ENCODE measurements around the gene ARHGAP8.
A peak's percentile ranks its signal among the peaks of the same experiment; 100 is the strongest.

ARHGAP8 gene

DNA sequence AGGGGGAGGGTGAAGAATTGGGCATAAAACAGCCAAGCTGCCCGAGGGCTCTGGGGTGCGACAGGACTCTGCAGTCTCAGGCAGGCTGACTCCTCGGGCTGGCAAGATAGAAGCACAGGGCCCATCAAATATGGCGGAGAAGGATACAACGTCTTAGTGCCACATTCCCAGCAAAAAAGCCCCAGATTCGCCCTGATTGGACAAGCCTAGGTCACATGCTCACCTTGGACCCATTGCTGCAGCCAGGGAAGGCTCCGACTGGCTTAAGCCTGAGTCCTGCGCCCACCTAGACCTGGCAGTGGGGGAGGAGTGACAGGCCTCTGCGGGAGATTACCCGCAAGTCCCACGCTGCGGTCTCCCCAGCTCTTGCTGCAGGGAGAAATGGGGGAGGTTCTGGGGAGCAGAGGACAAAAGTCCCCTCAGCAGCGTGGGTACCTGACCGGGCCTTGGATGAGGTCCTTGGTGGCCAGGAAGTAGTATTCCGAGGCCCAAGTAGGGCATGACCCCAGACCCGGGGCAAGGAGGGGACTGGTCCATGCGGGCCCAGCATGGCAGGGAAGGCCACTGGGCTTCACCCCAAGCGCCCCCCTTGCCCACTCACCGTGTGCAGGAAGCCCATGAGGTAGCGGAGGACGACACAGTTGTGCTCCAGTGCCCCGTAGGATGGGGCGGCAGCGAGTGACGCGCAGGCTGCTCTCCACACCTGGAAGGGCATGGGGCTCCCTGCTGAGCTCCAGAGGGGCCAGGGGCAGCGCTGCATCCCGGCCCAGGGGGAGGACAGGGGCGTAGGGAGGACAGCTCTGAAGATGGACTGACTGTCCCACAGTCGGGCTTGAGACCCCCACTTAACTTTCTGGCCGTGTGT, 113.0 kb downstream of the ARHGAP8 start:
- H3K4me3 ChIP-seq (ENCODE audit: low read depth, low read length) = no peak overlapping the region
- TF ChIP-seq POLR2A (IDR thresholded peaks at IDR 0.05; ENCODE audit: extremely low read depth, insufficient read length) = no peak
- TF ChIP-seq MYC (IDR thresholded peaks at IDR 0.05; ENCODE audit: low read depth, low read length) = no peak
- TF ChIP-seq, protein P1, sequence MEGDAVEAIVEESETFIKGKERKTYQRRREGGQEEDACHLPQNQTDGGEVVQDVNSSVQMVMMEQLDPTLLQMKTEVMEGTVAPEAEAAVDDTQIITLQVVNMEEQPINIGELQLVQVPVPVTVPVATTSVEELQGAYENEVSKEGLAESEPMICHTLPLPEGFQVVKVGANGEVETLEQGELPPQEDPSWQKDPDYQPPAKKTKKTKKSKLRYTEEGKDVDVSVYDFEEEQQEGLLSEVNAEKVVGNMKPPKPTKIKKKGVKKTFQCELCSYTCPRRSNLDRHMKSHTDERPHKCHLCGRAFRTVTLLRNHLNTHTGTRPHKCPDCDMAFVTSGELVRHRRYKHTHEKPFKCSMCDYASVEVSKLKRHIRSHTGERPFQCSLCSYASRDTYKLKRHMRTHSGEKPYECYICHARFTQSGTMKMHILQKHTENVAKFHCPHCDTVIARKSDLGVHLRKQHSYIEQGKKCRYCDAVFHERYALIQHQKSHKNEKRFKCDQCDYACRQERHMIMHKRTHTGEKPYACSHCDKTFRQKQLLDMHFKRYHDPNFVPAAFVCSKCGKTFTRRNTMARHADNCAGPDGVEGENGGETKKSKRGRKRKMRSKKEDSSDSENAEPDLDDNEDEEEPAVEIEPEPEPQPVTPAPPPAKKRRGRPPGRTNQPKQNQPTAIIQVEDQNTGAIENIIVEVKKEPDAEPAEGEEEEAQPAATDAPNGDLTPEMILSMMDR (IDR thresholded peaks at IDR 0.05; ENCODE audit: low read depth, low read length) = no peak
- TF ChIP-seq, protein P2, sequence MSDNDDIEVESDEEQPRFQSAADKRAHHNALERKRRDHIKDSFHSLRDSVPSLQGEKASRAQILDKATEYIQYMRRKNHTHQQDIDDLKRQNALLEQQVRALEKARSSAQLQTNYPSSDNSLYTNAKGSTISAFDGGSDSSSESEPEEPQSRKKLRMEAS (IDR thresholded peaks at IDR 0.05; ENCODE audit: low read depth, low read length) = no peak
- no peak for DNase-seq (ENCODE audit: low read depth)

DNA sequence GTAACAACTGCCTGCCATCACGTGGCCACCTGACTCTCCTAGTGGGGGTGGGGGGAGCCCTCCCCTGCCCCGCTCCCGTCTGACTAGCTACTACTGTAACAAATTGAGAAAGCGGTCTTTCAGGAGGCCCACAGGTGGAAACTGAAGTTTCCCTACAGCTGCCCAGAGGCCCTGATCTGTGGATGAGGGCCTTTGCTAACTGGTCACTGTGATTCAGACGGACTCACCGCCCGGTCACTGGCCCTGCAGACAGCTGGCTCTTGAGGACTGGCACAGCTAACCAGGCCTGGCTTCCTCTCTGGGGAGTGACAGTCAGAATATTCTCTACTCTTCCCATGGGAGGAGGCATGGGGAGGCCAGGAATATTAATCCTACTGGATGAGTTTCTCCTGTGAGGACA, 116.8 kb downstream of the ARHGAP8 start:
- no peak overlapping the region for H3K4me3 ChIP-seq (ENCODE audit: low read depth, low read length)
- TF ChIP-seq, protein P1 (IDR thresholded peaks at IDR 0.05; ENCODE audit: low read depth, low read length) = no peak
- TF ChIP-seq POLR2A (IDR thresholded peaks at IDR 0.05; ENCODE audit: extremely low read depth, insufficient read length) = no peak
- TF ChIP-seq MYC (IDR thresholded peaks at IDR 0.05; ENCODE audit: low read depth, low read length) = no peak
- TF ChIP-seq, protein P2 (IDR thresholded peaks at IDR 0.05; ENCODE audit: low read depth, low read length) = no peak
- DNase-seq (ENCODE audit: low read depth) = no peak

DNA sequence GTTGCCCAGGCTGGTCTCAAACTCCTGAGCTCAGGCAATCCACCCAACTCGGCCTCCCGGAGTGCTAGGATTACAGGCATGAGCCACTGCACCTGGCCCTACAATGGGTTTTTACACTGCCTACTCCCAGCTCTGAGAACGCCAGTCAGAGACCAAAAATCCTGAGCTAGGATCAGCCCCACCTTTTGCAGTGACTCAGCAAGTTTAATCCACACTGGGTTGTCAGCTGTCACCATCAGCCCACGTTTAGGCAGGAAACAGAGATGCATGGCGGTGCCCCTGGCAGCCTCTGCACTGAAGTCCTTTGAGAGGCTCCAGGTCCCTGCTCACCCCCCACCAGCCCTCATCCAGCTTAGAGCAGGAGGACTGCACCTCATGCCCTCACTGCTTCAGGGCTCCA, 117.6 kb downstream of the ARHGAP8 start:
- peak; percentile 51 for DNase-seq (ENCODE audit: low read depth)

DNA sequence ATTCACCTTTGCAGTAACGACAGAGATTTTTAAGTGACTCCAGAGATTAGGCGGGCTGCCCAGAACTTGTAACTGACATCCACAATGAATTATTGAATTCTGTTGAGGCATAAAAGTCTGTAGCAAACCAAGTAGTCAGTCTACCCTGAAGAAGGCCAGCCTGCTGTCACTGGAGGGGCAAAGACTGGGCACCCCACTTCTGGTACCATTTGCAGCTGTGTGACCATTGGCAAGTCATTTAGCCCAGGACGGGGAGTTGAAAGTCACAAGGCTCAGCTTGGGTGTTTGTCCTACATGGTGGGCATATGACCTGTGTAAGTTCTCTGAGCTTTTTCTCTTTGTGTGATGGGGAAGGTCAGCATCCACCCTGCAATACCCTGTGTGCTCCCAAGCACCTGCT, 119.4 kb downstream of the ARHGAP8 start:
- no peak overlapping the region for H3K4me3 ChIP-seq (ENCODE audit: low read depth, low read length)
- TF ChIP-seq, protein P2 (IDR thresholded peaks at IDR 0.05; ENCODE audit: low read depth, low read length) = no peak
- TF ChIP-seq MYC (IDR thresholded peaks at IDR 0.05; ENCODE audit: low read depth, low read length) (no peak), POLR2A (IDR thresholded peaks at IDR 0.05; ENCODE audit: extremely low read depth, insufficient read length) (no peak)
- TF ChIP-seq, protein P1 (IDR thresholded peaks at IDR 0.05; ENCODE audit: low read depth, low read length) = no peak
- DNase-seq (ENCODE audit: low read depth) = no peak

More for the DNA sequence above, 117.6 kb downstream of the ARHGAP8 start:
- TF ChIP-seq POLR2A (IDR thresholded peaks at IDR 0.05; ENCODE audit: extremely low read depth, insufficient read length) (no peak), MYC (IDR thresholded peaks at IDR 0.05; ENCODE audit: low read depth, low read length) (no peak)
- TF ChIP-seq, protein P2 (IDR thresholded peaks at IDR 0.05; ENCODE audit: low read depth, low read length) = no peak
- TF ChIP-seq, protein P1 (IDR thresholded peaks at IDR 0.05; ENCODE audit: low read depth, low read length) = no peak
- no peak overlapping the region for H3K4me3 ChIP-seq (ENCODE audit: low read depth, low read length)

DNA sequence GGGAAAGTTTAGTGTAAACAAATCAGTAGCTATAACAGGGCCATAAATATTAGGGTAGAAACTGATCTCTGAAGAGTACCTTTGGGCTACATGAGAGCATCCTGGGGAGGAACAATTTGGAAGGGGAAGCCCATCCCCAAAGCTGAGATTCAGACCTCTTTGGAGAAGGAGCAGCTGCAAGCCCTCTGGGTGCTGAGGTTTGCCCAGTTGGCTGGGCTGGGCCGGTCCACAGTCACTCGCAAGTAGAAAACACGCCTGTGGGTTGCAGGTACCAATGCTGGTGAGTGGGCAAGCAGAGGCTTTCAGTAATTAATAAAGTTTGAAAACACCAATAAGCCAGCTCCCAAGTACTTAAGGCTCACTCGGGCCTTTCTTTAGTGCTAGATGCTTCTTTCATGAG, 124.5 kb downstream of the ARHGAP8 start:
- TF ChIP-seq, protein P2 (IDR thresholded peaks at IDR 0.05; ENCODE audit: low read depth, low read length) = no peak
- TF ChIP-seq, protein P1 (IDR thresholded peaks at IDR 0.05; ENCODE audit: low read depth, low read length) = no peak
- TF ChIP-seq MYC (IDR thresholded peaks at IDR 0.05; ENCODE audit: low read depth, low read length) (no peak), POLR2A (IDR thresholded peaks at IDR 0.05; ENCODE audit: extremely low read depth, insufficient read length) (no peak)
- H3K4me3 ChIP-seq (ENCODE audit: low read depth, low read length) = no peak overlapping the region
- DNase-seq (ENCODE audit: low read depth) = no peak
